GM21786 (cell line): ENCODE results near the gene PDGFRA.

ENCODE experiments used
- ATAC-seq: cut with Tn5 transposase; IDR thresholded peaks from one replicate; pipeline ENCODE4 v1.9.1; 2021; ENCODE audit not compliant: unreplicated experiment

The PDGFRA gene

GRCh38 chr4:54255881-54256280, 26.8 kb downstream of the PDGFRA start:
- ATAC-seq: no peak

GRCh38 chr4:54256491-54257486, 27.7 kb downstream of the PDGFRA start:
- ATAC-seq: no peak

DNA sequence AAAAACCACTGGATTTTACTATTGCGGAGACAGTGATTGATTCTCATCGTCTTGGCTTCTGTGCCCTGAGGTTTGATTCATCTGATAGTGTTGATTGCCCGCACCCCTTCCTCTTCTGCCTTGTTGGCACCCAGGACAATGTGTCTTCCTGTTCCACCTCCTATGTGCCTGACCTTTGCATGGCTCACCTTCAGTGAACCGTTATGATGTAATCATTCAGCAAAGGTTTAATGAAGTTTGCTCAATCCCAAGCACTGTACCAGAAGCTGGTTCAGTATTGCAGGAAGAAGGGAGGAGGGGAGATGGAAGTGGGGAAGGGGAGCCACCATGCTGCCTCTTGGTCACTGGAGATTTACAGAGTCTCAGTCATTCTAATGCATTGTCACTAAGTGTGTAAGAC, 36.3 kb downstream of the PDGFRA start:
- no peak for ATAC-seq

GRCh38 chr4:54268151-54268550, 39.1 kb downstream of the PDGFRA start:
- ATAC-seq: no peak

GRCh38 chr4:54271464-54271863, 42.4 kb downstream of the PDGFRA start:
- ATAC-seq: no peak

- ATAC-seq: no peak
Measured at GRCh38 chr4:54272051-54272450, 43.0 kb downstream of the PDGFRA start.

- ATAC-seq: no peak
Measured at GRCh38 chr4:54274264-54274663, 45.2 kb downstream of the PDGFRA start.

- no peak for ATAC-seq
Measured at GRCh38 chr4:54274795-54275665, 45.9 kb downstream of the PDGFRA start.

GRCh38 chr4:54276641-54277430, 47.7 kb downstream of the PDGFRA start:
- ATAC-seq: no peak

GRCh38 chr4:54277691-54278090, 48.6 kb downstream of the PDGFRA start:
- ATAC-seq: peak; percentile 60

DNA sequence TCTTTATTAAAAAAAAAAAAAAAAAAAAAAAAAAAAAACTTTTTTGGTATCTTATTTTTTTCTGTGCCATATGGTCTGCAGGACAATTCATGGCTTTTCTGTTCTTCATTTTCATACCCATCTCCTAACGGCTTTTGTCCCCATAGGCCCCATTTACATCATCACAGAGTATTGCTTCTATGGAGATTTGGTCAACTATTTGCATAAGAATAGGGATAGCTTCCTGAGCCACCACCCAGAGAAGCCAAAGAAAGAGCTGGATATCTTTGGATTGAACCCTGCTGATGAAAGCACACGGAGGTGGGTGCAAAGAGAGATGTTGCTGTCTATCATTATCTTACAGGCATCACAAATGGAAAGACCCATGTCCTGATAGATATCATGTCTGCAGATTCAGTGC, 49.1 kb downstream of the PDGFRA start:
- no peak for ATAC-seq

- no peak for ATAC-seq
Measured at GRCh38 chr4:54281054-54281766, 52.1 kb downstream of the PDGFRA start.

- no peak for ATAC-seq
Measured at GRCh38 chr4:54282837-54283236, 53.7 kb downstream of the PDGFRA start.

GRCh38 chr4:54289316-54289715, 60.2 kb downstream of the PDGFRA start:
- ATAC-seq: no peak

- ATAC-seq: no peak
Measured at GRCh38 chr4:54290980-54291379, 61.9 kb downstream of the PDGFRA start.

GRCh38 chr4:54296548-54297203, 67.6 kb downstream of the PDGFRA start:
- ATAC-seq: no peak

- ATAC-seq: no peak
Measured at GRCh38 chr4:54308110-54308509, 79.0 kb downstream of the PDGFRA start.

DNA sequence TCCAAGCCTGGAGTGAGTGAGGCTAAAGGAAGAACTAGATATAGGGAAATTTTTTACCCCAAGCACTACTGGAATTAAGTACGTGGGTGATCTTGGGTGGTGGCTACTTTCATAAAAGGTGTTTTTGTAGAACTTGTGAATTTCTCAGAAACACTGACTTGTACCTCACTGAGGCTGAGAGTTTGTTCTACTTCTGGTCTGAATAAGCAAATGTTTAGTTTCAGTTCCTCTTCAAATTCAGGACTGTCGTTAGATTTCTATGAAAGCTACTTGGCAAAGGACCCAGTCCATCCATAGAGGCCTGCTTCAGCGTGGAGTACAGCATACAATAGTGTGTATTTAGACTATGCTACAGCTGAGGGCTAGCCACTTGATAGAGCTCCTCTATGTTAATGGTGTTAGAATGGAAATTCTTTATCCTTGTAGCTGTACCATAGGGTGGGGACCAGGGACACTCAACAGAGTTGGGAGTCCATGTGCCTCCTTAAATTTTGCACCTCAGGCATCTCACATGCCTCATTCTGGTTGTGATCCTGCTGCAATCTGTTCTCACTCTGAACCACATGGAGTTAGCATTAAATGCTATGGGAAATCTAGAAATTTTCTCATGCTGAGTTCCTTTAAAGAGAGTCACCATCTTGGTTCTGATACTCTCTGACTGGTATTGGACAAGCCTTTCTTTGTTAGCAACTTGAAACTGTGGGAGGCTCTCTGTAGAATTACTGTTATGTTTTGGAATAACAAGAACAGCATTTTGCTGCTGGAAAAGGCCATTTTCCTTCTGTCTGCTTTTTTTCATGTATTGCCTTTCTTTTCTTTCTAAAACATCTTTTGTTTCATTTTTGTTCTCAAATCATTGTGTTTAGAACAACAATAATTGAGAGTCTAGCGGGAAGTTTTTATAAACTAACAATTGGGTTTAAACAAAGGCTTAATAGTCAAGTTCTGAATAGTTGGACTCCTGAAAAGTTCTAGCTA, 86.8 kb downstream of the PDGFRA start:
- ATAC-seq: peak; percentile 96

DNA sequence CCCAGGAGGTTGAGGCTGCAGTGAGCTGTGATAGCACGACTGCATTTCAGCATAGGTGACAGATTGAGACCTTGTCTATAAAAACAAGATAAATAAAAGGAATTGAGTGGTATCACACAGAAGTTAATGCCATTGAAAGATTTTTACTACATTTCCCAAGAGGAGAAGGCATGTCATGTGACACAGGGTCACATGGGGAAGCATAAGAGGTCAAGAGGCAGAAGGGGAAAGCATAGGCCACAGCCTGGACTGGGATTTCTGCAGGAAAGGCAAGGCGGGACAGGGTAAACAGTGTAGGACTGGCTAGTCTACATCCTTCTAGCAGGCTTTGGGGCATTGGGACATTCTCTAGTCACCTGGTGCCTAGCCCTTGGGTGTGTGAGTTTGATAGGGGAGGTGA, 88.6 kb downstream of the PDGFRA start:
- ATAC-seq: no peak
